Testis (tissue), 2 donors: ENCODE measurements around the gene FAM222B.

Experiments used
- CTCF ChIP-seq, 3 experiments: fragments of 450-650 bp in 2 of 3; fragments of 200-600 bp in 1 of 3; sonication (generic) in 1 of 3; IDR thresholded peaks; one replicate each; pipeline ENCODE4 v1.5.1; 2016 to 2019; ENCODE audit warnings: antibody characterized with exemption in 3 of 3, mild to moderate bottlenecking in 2 of 3, moderate library complexity in 1 of 3
- POLR2A ChIP-seq: fragments of 450-650 bp; IDR thresholded peaks from one replicate; pipeline ENCODE4 v1.6.1; 2017; ENCODE audit warnings: antibody characterized with exemption, mild to moderate bottlenecking, moderate library complexity

- TF ChIP-seq CTCF (IDR thresholded peaks at IDR 0.05) (no peak), POLR2A (no peak)
Measured at GRCh38 chr17:28723159-28723835, 119.3 kb downstream of the FAM222B start.
